Astrocyte of the spinal cord (primary cell): ENCODE results near the gene CISD1.

Experiments used
- DNase-seq: peaks from one replicate; pipeline ENCODE4 v3.0.0; 2011; ENCODE audit warnings: low read depth, low spot score
- H3K4me3 ChIP-seq: 2 replicates; pipeline ENCODE4 v1.5.1; 2011; ENCODE audit warnings: low read depth, mild to moderate bottlenecking, low read length, moderate library complexity
- in situ Hi-C: cut with HindIII; loops from 2 replicates; pipeline ENCODE4 v1.10.0; 2017; ENCODE audit warnings: low sequenced_read_pairs
- TF ChIP-seq, protein P1 (sequence below): IDR thresholded peaks from 2 replicates; pipeline ENCODE4 v1.5.1; 2012; ENCODE audit warnings: low read depth, mild to moderate bottlenecking, low read length, inconsistent platforms

Gene CISD1

DNA sequence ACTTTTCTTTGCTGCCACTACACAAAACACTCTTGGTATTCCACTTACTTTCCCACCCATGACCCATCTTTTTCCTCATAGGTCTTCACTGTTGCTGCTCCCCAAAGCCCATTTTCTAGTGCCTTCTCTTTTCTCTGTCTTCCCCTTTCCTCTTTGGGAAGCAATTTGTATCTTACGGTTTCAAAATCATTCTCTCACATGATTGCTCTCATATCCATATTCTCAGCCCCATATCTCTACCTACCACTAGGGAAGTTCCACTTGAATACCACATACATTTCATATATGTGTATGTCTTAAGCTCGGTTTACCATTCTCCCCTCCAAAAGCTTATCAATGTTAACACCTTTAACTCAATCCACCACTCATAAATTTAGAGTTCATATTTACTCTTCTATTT is 62.7 kb downstream of the CISD1 start:
- H3K4me3 ChIP-seq: no peak overlapping the region
- in situ Hi-C loops: no loop called here

DNA sequence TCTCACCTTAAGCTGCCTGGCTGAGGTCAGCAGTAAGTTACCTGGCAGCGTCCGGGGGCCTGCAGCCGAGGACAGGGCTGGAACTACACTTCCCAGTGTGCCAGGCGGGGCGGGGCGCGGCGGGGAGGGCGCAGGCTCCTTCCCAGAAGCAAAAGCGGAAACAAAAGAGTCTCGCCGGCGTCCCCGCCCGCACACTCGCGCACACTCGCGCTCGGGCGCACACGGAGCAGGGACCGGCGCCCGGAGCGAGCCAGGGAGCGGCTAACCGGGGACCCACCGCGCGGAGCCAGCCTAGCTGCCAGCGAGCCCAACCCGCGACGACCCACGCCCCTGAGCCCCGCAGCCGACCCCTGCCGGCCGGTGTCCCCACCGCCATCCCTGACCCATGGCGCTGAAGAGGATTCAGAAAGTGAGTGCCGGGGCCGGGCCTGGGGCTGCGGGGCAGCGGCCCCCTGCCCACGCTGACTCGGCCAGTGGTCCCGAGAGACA is 65.9 kb downstream of the CISD1 start, which contains the start of gene UBE2D1:
TSS of gene UBE2D1 (plus strand) at position 190 of the 489 bp plus-strand sequence. CDS start at position 386, 196 bp downstream.
- TF ChIP-seq, protein P1, sequence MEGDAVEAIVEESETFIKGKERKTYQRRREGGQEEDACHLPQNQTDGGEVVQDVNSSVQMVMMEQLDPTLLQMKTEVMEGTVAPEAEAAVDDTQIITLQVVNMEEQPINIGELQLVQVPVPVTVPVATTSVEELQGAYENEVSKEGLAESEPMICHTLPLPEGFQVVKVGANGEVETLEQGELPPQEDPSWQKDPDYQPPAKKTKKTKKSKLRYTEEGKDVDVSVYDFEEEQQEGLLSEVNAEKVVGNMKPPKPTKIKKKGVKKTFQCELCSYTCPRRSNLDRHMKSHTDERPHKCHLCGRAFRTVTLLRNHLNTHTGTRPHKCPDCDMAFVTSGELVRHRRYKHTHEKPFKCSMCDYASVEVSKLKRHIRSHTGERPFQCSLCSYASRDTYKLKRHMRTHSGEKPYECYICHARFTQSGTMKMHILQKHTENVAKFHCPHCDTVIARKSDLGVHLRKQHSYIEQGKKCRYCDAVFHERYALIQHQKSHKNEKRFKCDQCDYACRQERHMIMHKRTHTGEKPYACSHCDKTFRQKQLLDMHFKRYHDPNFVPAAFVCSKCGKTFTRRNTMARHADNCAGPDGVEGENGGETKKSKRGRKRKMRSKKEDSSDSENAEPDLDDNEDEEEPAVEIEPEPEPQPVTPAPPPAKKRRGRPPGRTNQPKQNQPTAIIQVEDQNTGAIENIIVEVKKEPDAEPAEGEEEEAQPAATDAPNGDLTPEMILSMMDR: peak; percentile 20
- H3K4me3 ChIP-seq: peak within 1 kb of the TSS; percentile 73
- peak; percentile 76 for DNase-seq
- in situ Hi-C loops: no loop called here

More for the DNA sequence above, 62.7 kb downstream of the CISD1 start:
- no peak for DNase-seq
- TF ChIP-seq, protein P1: no peak

GRCh38 chr10:58335306-58336005 is 66.5 kb downstream of the CISD1 start:
- peak; percentile 29 for DNase-seq
- peak overlapping the region; percentile 73 for H3K4me3 ChIP-seq
- TF ChIP-seq, protein P1: no peak
- in situ Hi-C loops: no loop called here

- no peak overlapping the region for H3K4me3 ChIP-seq
- DNase-seq: no peak
- in situ Hi-C loops: no loop called here
- TF ChIP-seq, protein P1: no peak
Observed at GRCh38 chr10:58336242-58336641, 67.3 kb downstream of the CISD1 start.
